A673 (cell line): Measurements from ENCODE around the gene ROBO2. TPM values are rescaled to one million over a fixed set of nuclear protein-coding genes. Genes with fewer than 3 reads are reported as not detected.

Experiments
- BruUV-seq: library from RNA; stranded (reverse); fragments of 400-500 nt; replicated peaks from 2 replicates; lab custom pipeline; 2021; lab: Mats Ljungman, UMichigan
- CTCF ChIA-PET: fragments of 300-600 bp; sonication (Branson Sonifier 250); formaldehyde crosslinking; loops from one replicate; lab custom pipeline; 2022; ENCODE audit warnings: antibody characterized with exemption; lab: Charles Lee
- POLR2A ChIA-PET: fragments of 300-600 bp; sonication (Branson Sonifier 250); formaldehyde crosslinking; loops from one replicate; lab custom pipeline; 2022; ENCODE audit warnings: antibody characterized with exemption; ENCODE audit not compliant: low non-redundant PET; lab: Charles Lee
- DNase-seq: peaks from one replicate; pipeline ENCODE4 v3.0.0-alpha.2; 2015; ENCODE audit warnings: low spot score
- H3K27ac ChIP-seq: fragments of 200-600 bp; sonication (generic); 2 replicates; pipeline ENCODE4 v1.5.1; 2016; ENCODE audit warnings: mixed run types, low read depth, mild to moderate bottlenecking, mixed read lengths, antibody characterized with exemption, low read length; ENCODE audit not compliant: poor library complexity, severe bottlenecking
- H3K27me3 ChIP-seq: fragments of 200-600 bp; sonication (generic); replicated peaks from 2 replicates; pipeline ENCODE4 v1.6.1; 2017; ENCODE audit warnings: mixed run types, low read depth, mild to moderate bottlenecking, mixed read lengths, antibody characterized with exemption, low read length; ENCODE audit not compliant: insufficient read depth, poor library complexity
- H3K36me3 ChIP-seq: fragments of 200-600 bp; sonication (generic); 2 replicates; pipeline ENCODE4 v1.6.1; 2016; ENCODE audit warnings: mixed run types, mild to moderate bottlenecking, mixed read lengths, antibody characterized with exemption, low read length; ENCODE audit not compliant: insufficient read depth, poor library complexity, severe bottlenecking
- H3K4me1 ChIP-seq: fragments of 200-600 bp; sonication (generic); 2 replicates; pipeline ENCODE4 v1.6.1; 2017; ENCODE audit warnings: mixed run types, mild to moderate bottlenecking, mixed read lengths, antibody characterized with exemption, low read length; ENCODE audit not compliant: insufficient read depth, poor library complexity, severe bottlenecking
- H3K4me3 ChIP-seq: fragments of 200-600 bp; sonication (generic); 2 replicates; pipeline ENCODE4 v1.5.1; 2016; ENCODE audit warnings: low read depth, mixed run types, mild to moderate bottlenecking, mixed read lengths, low read length; ENCODE audit not compliant: poor library complexity, severe bottlenecking
- H3K9me3 ChIP-seq: fragments of 200-600 bp; sonication (generic); 2 replicates; pipeline ENCODE4 v1.6.1; 2016; ENCODE audit warnings: mixed run types, low read depth, mild to moderate bottlenecking, mixed read lengths, antibody characterized with exemption, low read length; ENCODE audit not compliant: poor library complexity, severe bottlenecking
- EZH2 ChIP-seq: fragments of 200-600 bp; sonication (generic); IDR thresholded peaks from 2 replicates; pipeline ENCODE4 v1.6.1; 2017; ENCODE audit warnings: borderline replicate concordance, low read depth, mild to moderate bottlenecking, mixed read lengths, antibody characterized with exemption, low read length; ENCODE audit not compliant: poor library complexity, severe bottlenecking
- intact Hi-C: fragments of 100-400 bp; cut with micrococcal nuclease; formaldehyde crosslinking; loops from one replicate; pipeline ENCODE4 v1.10.0; 2022; ENCODE audit not compliant: unreplicated experiment
- total RNA-seq: library from RNA; stranded (reverse); gene quantifications from 2 replicates; pipeline ENCODE4 v1.2.3, GENCODE V29; 2021
- TF ChIP-seq, protein P1 (sequence below): fragments of 300-800, 200-600 bp; sonication (generic); conservative IDR thresholded peaks from 2 replicates; pipeline ENCODE4 v1.5.1; 2017; ENCODE audit warnings: low read depth, mild to moderate bottlenecking, antibody characterized with exemption, low read length, moderate library complexity, mixed read lengths

Gene ROBO2
- total RNA-seq, 1 experiment from 2014 or later, result 17.5 TPM

DNA sequence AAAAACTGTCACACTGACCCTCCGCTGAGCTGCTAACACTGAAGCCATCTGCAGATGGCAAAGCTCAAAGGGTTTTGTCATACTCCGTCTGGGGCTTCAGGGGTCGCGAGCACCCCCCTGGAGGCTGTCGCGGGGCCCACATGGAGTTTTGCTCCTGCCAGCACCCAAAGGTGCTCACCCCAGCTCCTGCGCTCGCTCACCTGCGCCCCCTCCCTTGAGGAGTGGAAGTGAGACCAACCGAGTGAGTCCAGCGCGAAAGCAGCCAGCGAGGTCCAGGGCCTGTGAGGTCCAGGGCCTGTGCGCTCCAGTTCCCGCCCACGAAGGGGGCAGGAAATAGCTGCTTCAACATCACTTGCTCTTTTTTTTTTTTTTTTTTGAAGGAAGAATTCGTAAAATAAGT is 208.5 kb downstream of the ROBO2 start:
- CTCF ChIA-PET, result no interaction called here
- H3K27ac ChIP-seq, result no peak overlapping the region
- H3K9me3 ChIP-seq, result no peaks in the 10 kb centered on the region
- no TSS peak for BruUV-seq
- H3K4me1 ChIP-seq, result no peaks in the 10 kb centered on the region
- TF ChIP-seq EZH2, result no peak
- TF ChIP-seq, protein P1, sequence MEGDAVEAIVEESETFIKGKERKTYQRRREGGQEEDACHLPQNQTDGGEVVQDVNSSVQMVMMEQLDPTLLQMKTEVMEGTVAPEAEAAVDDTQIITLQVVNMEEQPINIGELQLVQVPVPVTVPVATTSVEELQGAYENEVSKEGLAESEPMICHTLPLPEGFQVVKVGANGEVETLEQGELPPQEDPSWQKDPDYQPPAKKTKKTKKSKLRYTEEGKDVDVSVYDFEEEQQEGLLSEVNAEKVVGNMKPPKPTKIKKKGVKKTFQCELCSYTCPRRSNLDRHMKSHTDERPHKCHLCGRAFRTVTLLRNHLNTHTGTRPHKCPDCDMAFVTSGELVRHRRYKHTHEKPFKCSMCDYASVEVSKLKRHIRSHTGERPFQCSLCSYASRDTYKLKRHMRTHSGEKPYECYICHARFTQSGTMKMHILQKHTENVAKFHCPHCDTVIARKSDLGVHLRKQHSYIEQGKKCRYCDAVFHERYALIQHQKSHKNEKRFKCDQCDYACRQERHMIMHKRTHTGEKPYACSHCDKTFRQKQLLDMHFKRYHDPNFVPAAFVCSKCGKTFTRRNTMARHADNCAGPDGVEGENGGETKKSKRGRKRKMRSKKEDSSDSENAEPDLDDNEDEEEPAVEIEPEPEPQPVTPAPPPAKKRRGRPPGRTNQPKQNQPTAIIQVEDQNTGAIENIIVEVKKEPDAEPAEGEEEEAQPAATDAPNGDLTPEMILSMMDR, result no peak
- intact Hi-C loops, result no loop called here
- no peaks in the 10 kb centered on the region for H3K27me3 ChIP-seq
- POLR2A ChIA-PET, result no interaction called here
- no peak overlapping the region for H3K4me3 ChIP-seq
- no peaks in the 10 kb centered on the region for H3K36me3 ChIP-seq
- no peak for DNase-seq

DNA sequence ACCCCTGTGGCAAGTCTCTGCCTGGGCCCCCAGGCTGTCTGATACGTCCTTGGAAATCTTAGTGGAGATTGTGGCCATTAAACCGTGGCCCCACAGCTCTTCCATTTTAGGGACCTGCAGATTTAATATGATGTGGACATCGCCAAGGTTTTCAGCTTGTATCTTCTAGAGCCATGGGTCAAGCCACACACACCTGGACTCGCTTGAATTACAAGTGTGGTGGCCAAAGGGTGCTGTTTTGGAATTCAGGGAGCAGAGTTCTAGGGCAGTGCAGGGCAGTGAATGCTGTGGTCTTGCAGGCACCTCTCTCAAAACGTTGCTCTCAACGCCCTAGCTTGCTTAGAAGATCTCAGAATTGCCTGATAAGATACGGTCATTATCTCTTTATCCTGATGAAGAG is 211.2 kb downstream of the ROBO2 start:
- Histone ChIP-seq H3K4me3 (no peak overlapping the region), H3K36me3 (no peaks in the 10 kb centered on the region), H3K9me3 (no peaks in the 10 kb centered on the region), H3K27ac (no peak overlapping the region), H3K4me1 (peaks cover 12% of the 10 kb centered on the region), H3K27me3 (no peaks in the 10 kb centered on the region)
- DNase-seq, result no peak
- POLR2A ChIA-PET, result interaction anchor here (0.6 kb wide), 1 partner anchor 1668 kb away, joined by 3 read pairs; no protein-coding TSS in a partner anchor
- intact Hi-C loops, result loop anchor here (10.0 kb wide), 2 partner anchors 436 to 566 kb away; no protein-coding TSS in a partner anchor
- CTCF ChIA-PET, result no interaction called here
- no TSS peak for BruUV-seq
- no peak for TF ChIP-seq EZH2
- TF ChIP-seq, protein P1, result no peak

DNA sequence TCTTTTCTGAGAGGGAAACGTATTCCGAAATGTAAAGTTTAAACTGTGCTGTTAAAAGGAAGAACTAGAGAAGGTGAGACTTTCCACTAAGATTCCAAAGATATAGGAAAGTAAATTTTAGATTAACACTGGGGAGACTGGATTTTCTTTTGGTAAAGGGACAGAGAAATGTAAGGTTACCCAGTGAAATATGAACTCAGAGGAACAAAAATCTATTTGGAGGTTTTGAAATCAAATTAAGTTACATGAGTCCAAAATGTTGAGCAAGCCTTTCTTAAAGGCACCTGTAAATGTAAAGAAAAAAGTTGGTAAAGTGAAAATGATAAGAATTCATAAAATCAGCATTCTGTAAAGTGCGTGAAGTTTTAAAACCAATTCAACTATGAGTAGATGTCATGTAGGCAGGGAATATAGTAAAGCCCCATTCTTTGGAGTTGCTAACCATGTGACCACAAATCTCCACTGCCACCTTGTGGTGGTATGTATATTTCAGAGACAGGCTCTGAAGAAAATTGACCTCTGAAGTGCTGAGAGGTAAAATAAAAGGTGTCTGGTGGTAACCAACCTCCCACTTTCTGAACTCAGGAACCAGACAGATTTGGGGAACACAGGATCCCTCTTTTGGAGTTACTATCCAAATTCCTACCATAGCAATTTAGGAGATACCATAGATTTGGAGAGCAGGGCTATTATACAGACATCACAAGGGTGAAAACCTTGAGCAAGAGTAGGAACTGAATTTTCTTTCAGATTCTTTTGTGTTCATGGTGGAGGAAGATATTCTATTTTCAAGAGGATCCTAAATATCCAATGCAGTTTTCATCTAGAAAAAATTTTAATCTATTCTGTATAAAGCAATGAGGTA is 215.3 kb downstream of the ROBO2 start:
- Histone ChIP-seq H3K4me1 (peaks cover 30% of the 10 kb centered on the region), H3K36me3 (no peaks in the 10 kb centered on the region), H3K27me3 (no peaks in the 10 kb centered on the region), H3K27ac (no peak overlapping the region), H3K9me3 (no peaks in the 10 kb centered on the region), H3K4me3 (no peak overlapping the region)
- intact Hi-C loops, result loop anchor here (1.0 to 10.0 kb wide), 3 partner anchors 217 to 570 kb away; no protein-coding TSS in a partner anchor
- BruUV-seq, result no TSS peak
- CTCF ChIA-PET, result interaction anchor here (0.9 kb wide), 1 partner anchor 217 kb away, joined by 4 read pairs; no protein-coding TSS in a partner anchor
- DNase-seq, result peak; percentile 68
- TF ChIP-seq EZH2, result no peak
- TF ChIP-seq, protein P1, result peak; percentile 67
- POLR2A ChIA-PET, result no interaction called here
